Measurements from ENCODE around the gene PNMA3.
A peak's percentile ranks its signal among the peaks of the same experiment; 100 is the strongest.
"Not testable (repeated sequence)": the region's sequence is repeated elsewhere in the genome, so short reads cannot be mapped to it uniquely, and the experiment has no call there.

Gene PNMA3, protein sequence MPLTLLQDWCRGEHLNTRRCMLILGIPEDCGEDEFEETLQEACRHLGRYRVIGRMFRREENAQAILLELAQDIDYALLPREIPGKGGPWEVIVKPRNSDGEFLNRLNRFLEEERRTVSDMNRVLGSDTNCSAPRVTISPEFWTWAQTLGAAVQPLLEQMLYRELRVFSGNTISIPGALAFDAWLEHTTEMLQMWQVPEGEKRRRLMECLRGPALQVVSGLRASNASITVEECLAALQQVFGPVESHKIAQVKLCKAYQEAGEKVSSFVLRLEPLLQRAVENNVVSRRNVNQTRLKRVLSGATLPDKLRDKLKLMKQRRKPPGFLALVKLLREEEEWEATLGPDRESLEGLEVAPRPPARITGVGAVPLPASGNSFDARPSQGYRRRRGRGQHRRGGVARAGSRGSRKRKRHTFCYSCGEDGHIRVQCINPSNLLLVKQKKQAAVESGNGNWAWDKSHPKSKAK

DNA sequence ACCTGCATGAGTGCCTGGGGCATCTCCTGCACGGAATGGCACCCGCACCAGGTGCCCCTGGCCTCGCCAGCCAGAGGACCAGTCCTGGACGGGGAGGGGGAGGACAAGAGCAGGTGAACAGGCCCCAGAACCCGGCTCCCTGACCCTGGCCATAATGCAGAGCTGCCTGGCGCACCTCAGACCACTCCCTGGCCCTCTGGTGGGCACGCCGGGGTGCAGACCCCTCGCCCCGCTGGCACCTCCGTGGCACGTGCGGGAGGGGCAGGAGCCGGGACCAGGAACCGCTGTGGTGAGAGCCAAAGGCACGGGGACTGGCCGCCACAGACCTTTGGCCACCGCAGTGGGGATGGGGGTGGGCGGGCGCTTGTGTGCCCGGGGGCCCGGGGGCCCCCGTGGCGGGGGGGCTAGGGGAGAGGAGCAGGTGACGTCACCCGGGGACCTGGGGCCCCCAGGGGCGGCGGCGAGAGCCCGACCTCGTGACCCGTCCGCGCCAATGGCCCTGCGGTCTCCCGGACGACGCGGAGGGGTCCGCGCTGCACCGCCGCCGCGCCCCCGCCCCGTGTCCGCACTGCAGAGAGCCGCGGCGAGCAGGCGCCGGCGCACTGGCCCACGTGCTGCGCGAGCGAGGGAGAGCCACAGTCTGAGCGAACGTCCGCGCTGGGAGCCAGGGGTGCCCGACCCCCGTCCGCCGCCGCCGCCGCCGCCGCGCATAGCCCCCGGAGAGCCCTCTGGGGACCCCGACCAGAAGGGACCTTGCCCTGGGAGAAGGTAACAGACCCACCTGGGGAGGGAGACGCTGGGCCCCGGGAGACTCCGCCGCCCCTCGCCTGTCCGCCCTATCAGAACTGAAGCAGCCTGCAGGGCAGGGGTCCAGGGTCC lies at the start of gene PNMA3:
TSS of gene PNMA3 (plus strand) at position 600 of the 879 bp plus-strand sequence. CDS start 586 bp downstream, outside the sequence.
- DNase-seq: no peak

DNA sequence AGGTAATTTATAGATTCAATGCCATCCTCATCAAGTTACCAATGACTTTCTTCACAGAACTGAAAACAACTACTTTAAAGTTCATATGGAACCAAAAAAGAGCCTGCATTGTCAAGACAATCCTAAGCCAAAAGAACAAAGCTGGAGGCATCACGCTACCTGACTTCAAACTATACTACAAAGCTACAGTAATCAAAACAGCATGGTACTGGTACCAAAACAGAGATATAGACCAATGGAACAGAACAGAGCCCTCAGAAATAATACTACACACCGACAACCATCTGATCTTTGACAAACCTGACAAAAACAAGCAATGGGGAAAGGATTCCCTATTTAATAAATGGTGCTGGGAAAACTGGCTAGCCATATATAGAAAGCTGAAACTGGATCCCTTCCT lies 39.1 kb upstream of the PNMA3 start:
- not testable (repeated sequence) for DNase-seq

DNA sequence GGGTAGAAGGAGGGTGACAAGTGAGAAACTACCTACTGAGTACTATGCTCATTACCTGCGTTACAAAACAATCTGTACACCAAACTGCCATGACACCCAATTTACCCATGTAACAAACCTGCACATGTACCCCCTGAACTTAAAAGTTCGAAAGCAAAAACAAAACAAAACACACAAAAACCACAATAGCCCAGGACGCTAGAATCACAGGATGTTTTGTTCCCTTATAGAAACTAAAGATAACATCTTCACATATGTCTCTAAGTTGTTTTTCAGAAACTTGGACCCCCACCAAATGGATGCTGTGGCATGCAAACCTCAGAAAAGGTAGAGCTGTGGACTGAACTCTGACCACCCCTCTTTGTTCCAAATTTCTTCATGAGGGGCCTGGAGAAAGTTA lies 37.1 kb upstream of the PNMA3 start:
- DNase-seq: no peak

DNA sequence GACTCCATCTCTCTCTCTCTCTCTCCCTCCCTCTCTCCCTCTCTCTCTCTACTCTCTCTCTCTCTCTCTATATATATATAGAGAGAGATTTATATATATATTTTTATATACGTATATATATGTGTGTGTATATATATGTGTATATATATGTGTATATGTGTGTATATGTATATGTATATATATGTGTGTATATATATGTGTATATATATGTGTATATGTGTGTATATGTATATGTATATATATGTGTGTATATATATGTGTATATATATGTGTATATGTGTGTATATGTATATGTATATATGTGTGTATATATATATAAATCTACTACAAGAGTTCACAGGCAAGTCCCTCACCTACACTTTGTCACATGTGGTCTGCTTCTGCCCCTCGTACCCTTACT lies 29.8 kb upstream of the PNMA3 start:
- not testable (repeated sequence) for DNase-seq

DNA sequence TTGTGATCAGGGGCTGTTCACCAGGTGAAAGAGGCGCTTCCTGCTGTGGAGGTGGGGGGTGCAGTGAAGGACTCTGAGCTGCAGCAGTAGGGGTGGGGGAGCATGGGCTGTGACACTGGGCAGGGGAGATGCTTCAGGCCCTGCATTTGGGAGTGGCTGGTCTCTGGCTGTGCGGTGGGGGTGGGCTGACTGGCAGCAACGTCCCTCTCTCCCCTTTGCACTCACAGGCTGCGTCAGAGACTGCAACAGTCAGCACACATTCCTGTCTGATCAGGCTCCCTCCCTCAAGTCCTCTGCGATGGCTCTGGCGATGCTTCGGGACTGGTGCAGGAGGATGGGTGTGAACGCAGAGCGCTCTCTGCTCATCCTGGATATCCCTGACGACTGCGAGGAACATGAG lies 27.8 kb upstream of the PNMA3 start:
- not testable (repeated sequence) for DNase-seq

DNA sequence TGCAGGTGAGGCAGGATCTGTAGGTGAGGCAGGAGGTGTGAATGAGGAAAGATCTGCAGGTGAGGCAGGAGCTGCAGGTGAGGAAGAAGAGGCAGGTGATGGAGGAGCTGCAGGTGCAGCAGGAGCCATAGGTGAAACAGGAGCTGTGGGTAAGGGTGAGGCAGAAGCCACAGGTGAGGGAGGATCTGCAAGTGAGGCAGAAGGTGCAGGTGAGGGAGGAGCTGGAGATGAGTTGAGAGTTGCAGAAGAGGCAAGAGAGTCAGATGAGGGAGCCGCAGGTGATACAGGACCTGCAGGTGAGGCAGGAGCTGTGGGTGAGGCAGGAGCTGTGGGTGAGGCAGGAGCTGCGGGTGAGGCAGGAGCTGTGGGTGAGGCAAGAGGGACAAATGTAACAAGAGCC lies 27.1 kb upstream of the PNMA3 start:
- no peak for DNase-seq

DNA sequence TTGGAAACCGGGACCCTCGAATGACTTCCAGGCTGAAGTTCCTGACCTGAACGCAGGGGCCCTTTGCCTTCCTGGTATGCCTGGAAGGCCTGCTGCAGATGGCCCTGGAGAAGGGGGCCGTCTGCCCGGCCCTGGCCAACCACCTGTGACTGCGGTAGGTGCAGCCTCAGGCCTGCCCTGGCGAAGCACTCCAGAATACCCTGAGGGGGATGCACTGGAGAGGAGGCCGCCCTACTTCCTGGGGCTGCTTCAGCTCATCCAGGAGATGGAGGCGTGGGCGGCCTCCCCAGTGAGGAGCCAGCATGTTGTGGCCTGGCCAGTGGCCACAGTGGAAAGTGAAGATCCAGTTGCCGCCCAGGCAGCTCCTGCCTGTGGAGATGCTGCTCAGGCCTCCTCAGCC lies 26.4 kb upstream of the PNMA3 start:
- no peak for DNase-seq

DNA sequence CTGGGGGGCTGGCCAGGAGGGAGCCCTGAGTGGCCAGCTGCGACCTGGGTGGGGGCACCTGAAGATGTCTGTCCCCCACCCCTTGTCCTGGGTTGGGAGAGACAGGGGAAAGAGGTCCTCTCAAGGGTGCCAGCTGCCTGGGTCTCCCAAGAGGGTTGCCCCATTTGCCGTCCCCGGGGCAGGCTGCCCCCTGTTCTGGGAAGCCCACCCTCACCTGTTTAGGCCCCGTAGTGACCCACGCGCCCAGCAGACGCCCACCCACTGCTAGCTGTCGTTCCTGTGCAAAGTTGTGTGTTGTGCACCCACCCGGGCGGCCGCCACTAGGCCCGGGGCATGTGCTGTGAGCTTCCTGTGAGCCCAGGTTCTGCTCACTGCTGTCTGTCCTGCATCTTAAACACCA lies 25.5 kb upstream of the PNMA3 start:
- no peak for DNase-seq

DNA sequence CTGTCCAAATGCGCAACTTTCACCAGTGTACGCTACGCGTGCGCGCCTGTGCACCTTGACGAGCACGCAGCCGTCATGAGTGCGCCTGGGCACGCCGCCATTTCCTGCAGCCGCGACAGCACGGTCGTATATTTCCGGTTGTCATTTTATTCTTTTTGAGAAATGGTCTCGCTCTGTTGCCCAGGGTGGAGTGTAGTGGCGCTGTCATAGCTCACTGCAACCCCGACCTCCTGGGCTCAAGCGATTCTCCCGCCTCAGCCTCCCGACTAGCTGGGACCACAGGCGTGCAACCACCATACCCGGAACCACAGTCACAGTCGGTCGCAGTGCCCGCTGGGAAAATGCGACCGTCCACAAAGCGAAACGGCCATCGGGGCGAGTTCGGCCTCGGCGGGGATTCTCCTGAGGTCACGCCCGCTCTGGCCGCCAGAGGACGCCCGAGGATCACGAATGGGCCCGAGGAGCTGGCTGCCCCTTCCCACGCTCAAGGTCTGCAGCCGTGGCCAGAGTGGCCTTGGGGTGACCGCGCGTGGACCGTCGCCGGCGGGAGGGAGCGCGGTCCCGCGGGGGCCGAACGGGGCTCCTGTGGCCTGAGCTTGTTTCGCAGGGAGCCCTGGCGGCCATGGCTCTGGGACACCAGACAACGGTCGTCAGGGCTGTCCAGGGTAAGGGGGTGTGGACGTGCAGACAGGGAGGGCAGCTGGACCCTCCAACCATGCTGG lies 23.7 kb upstream of the PNMA3 start:
- peak; percentile 81 for DNase-seq

DNA sequence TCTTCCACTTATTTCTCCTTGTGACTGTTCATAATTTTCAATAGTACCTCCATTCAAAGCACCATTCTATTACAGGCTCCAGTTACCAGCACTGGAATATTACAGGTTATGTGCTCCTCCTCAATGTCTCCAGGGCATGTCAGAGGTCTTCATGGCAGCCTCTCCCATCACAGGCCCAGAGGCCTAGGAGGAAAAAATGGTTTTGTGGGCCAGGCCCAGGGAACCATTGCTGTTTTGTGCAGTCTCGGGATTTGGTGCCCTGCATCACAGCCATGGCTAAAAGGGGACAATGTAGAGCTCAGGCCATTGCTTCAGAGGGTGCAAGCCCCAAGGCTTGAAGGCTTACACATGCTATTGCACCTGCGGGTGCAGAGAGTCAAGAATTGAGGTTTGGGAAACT lies 7.2 kb upstream of the PNMA3 start:
- DNase-seq: no peak

DNA sequence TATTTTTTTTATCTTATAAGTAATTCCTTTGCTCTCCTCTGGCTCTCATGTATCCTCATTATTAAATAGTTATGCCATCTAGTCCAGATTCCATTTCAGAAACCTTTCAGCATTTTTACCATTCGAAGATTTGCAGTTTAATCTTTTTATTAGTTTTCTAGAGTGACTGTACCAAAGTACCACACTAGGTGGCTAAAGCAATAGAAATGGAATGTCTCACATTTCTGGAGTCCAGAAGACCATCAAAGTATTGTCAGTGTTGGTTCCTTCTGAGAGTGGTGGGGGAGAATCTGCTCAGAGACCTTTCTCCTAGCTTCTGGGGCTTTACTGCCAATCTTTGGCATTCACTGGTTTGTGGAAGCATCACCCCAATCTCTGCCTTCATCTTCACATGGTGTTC lies 3.7 kb upstream of the PNMA3 start:
- no peak for DNase-seq

DNA sequence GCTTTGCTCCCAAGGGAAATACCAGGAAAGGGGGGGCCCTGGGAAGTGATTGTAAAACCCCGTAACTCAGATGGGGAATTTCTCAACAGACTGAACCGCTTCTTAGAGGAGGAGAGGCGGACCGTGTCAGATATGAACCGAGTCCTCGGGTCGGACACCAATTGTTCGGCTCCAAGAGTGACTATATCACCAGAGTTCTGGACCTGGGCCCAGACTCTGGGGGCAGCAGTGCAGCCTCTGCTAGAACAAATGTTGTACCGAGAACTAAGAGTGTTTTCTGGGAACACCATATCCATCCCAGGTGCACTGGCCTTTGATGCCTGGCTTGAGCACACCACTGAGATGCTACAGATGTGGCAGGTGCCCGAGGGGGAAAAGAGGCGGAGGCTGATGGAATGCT lies 1.0 kb downstream of the PNMA3 start:
- DNase-seq: no peak

DNA sequence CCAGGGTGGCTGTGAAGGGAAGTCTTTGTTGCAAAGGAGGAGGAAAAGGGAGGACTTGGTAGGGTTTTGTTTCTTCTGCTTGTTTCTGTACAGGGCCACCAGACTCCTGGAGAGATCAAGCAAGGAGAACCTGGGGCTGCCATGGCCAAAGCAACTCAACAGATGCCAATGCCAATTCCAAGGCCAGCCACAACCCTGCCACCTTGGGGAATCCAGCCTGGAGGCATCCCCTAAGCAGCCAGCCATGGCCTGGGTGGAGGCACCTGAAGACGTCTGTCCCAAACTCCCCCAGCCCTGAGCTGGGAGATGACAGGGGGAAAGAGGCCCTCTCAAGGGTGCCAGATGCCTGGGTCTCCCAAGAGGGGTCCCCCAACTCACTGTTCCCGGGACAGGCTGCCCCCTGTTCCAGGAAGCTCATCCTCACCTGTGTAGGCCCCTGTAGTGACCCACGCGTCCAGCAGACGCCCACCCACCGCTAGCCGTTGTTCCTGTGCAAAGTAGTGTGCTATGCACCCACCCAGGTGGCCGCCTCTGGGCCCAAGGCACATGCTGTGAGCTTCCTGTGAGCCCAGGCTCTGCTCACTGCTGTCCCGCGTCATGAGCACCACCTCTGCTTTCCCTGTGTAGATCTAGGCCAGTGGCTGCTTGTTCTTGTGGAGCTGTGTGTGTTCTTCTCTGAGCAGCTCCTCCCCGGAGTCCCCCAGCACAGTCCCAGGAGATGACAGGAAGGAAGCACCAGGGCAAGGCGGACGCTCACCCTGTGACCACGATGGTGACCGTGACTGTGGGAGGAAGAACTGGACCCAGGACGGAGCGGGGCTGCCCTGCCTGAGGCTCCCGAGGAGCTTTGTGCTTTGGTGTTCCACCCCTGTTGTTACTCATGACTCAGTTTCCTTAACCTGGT lies 3.2 kb downstream of the PNMA3 start:
- DNase-seq: no peak

DNA sequence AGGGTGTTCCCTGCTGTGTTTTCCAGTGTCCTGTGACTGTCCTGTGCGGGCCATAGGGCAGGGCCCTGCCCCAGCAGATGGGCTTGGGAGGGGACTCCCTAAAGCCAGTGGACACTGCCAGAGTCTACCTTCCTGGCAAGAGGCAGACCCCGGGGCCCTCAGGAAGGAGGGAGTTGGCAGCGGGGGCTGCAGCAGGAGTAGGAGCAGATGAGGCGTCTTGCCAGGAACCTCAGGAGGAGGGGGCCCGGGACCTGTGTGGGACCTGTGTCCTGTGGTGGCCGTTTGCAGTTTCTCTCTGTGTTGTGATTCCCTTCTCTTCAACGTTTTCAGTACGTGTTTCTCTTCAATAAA lies 3.8 kb downstream of the PNMA3 start:
- DNase-seq: no peak

DNA sequence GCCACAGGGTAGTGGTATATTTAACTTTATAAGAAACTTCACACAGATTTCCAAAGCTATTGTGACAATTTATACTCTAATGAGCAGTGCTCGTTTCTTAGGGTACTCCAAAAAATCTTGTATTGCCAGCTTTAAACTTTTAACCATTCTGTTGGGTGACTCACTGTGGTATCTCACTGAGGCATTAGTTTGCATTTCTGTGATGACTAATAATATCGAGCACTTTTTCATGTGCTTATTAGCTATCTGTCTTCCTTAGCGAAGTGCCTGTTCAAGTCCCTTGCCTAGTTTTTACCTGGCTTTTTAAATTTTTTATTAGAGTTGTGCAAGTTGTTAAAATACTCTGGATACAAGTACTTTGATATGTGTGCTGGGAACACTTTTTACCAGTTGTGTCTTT lies 5.5 kb downstream of the PNMA3 start:
- no peak for DNase-seq

DNA sequence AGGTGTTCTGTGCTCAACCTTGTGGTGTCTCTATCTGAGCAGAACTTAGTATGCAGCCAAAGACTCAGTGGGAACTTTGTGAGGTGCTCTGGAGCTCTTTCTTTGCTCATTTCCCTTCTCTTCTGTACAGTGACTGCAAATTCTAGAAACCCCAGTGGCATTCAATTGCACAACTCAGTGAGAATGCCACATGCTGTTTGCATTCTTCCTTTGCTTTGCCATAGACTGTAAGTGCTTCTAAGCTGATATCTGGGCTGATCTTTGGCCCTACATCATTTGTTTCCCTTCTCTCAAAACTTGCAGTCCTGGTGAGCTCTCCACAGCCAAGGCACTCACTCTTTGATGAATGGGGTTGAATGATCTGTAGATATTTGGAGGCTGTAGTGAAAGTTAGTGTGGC lies 7.0 kb downstream of the PNMA3 start:
- DNase-seq: no peak

DNA sequence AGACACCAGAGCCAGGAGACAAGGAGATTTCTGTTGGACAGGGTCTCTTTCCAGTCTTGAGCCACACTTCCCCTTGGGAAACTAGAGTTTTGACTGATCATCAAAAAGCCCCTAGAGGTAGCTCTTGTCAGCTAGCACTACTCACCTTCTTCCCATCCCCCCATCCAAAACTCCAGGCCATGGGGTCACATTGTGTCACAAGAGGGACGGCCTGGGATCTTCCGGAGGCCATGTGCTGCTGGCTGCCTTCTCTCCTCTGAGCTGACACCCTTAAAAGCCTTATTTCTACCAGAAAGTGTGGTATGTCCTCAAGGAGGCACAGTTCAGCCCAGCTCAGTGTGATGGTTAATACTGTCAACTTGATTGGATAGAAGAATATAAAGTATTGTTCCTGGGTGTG lies 7.8 kb downstream of the PNMA3 start:
- DNase-seq: no peak

DNA sequence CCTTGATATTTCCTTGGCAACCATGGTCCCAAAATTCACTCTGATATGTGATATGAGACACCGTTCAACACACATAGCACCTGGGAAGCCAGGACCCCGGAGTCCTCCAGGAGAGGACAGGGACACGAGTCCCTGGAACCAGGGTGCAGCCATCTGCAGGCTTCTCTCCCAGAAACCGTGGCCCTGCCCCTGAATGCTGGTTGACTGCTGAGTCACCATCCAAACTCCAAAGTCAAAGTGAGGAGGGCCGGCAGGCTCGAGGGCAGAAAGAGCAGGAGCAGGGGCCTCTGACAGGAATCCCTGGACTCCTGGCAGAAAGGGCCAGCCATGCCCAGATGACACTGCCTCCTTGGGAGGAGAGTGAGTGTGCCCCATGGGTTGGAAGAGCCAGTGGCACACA lies 9.1 kb downstream of the PNMA3 start:
- no peak for DNase-seq

DNA sequence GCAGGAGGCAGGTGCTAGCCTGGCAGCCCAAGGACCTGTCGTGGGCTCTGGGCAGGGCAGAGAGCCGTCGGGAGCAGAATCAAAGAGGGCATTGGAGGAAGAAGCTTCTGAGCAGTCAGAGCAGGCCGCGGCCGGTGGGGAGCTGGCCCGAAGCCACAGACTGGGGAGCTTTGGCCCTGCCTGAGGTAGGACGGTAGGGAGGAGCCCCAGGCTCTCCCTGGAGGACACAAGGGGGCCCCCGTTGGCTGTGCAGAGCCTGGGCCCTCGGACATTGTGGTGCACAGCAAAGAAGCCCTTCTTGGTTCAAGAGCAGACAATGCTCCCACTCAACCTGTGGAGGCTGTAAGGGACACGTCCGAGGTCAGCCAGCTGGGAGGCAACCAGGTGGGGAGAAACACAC lies 10.1 kb downstream of the PNMA3 start:
- not testable (repeated sequence) for DNase-seq

DNA sequence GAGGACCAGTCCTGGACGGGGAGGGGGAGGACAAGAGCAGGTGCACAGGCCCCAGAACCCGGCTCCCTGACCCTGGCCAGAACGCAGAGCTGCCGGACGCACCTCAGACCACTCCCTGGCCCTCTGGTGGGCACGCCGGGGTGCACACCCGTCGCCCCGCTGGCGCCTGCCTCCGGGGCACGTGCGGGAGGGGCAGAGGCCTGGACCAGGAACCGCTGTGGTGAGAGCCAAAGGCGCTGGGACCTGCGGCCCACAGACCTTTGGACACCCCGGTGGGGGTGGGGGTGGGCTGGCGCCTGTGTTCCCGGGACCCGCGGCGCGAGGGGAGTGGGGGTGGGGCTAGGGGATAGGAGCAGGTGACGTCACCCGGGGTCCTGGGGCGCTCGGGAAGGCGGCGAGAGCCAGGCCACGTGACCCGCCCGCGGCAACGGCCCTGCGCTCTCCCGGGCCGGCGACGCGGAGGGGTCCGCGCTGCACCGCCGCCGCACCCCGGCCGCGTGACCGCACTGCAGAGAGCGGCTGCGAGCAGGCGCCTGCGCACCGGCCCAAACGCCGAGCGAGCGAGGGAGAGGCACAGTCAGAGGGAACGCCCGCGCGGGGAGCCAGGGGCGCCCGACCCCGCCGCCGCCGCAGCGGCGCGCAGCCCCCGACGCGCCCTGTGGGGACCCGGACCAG lies 15.8 kb downstream of the PNMA3 start, which contains the start of gene PNMA6A:
TSS of gene PNMA6A (plus strand) at position 546 of the 675 bp plus-strand sequence. CDS start 609 bp downstream, outside the sequence.
- not testable (repeated sequence) for DNase-seq

DNA sequence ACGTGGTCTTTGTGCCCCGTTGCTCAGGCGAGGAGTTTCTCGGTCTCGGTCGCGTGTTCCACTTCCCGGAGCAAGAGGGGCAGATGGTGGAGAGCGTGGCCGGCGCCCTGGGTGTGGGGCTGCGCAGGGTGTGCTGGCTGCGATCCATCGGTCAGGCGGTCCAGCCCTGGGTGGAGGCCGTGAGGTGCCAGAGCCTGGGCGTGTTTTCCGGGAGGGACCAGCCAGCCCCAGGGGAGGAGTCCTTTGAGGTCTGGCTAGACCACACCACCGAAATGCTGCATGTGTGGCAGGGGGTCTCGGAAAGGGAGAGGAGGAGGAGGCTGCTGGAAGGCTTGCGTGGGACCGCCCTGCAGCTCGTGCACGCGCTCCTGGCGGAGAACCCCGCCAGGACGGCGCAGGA lies 17.1 kb downstream of the PNMA3 start:
- DNase-seq: not testable (repeated sequence)

Measured in DMS153 (cell line).